HCEC 1CT (cell line): ENCODE data around the gene ARVCF.

Experiments
- DNase-seq: peaks from one replicate; pipeline ENCODE4 v3.0.0-alpha.2; 2017

The ARVCF gene

DNA sequence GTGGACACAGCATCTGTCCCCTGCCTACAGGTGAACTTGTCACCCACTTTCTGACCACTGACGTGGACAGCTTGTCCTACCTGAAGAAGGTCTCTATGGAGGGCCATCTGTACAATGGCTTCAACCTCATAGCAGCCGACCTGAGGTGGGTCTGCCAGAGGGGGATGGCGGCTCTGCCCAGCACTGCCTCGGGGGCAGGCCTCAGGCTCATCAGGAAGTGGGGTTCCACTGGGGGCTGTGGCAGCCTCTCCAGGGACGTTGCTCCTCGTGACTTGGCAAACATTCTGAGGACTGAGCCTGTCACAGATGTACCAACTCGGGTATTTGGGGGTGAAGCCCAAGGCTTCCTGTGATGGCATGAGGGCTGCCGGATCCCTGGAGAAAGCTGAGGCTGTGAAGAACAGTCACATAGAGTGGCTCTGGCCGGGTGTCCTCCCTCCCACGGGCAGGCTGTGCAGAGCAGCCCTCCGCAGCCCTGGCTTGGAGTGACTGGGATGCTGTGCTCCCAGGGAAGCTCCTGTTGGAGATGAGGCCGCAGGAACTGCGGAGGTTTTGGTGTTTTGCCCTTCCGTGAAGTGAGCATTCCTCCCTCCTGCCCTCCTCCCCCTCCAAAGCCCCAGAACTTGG, 36.9 kb upstream of the ARVCF start:
- DNase-seq: no peak

- DNase-seq: no peak
Observed at GRCh38 chr22:20052309-20053259, 36.0 kb upstream of the ARVCF start.

DNA sequence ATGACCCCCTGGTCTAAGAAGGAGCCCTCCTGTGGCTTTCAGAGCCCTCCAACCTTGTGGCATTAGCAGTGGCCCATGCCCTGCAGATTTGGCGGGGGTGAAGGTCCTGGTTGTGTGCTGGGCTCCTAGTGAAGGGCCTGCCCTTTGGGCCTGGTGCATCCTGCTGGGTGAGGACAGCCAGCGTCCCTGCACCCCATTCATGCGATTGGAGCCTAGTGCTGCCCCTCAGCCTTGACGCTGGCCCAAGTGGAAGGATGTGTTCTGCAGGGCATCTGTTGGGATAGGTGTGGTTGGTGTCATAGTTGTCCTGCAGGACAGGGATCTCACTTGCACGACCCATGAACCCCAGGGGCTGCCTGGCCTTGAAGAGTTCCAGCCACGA, 35.3 kb upstream of the ARVCF start:
- DNase-seq: no peak

GRCh38 chr22:20046730-20047129, 30.1 kb upstream of the ARVCF start:
- no peak for DNase-seq

DNA sequence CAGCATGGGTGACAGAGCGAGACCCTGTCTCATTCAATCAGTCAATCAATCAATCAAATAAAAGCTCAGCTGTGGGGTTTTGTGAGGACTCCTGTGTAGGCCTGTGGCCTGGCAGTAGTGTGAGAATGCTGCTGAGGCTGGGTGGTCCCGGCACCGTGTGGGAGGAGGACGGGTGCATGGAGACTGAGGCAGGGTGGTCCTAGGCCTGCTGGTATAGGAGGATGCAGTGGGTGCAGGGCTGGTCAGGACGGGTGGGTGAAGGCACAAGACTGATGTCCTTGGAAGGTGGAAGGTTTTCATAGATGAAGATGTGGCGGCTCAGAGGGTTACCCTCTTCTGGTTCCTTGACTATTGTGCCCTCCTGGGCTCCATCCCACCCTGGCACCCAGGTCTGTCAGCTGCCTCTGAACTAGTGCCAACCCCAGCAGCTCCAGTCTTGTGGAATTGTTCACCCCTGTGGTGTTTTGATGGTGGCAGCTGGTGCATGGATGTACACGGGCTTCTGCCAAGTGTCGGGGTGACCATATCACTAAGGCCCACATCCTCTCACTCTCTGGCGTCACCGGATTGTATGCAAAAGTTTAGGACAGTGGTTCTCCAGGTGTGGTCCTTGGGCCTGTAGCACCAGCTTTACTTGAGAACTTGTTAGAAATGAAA, 28.0 kb upstream of the ARVCF start:
- DNase-seq: no peak

- no peak for DNase-seq
Observed at GRCh38 chr22:20043997-20044342, 27.3 kb upstream of the ARVCF start.

DNA sequence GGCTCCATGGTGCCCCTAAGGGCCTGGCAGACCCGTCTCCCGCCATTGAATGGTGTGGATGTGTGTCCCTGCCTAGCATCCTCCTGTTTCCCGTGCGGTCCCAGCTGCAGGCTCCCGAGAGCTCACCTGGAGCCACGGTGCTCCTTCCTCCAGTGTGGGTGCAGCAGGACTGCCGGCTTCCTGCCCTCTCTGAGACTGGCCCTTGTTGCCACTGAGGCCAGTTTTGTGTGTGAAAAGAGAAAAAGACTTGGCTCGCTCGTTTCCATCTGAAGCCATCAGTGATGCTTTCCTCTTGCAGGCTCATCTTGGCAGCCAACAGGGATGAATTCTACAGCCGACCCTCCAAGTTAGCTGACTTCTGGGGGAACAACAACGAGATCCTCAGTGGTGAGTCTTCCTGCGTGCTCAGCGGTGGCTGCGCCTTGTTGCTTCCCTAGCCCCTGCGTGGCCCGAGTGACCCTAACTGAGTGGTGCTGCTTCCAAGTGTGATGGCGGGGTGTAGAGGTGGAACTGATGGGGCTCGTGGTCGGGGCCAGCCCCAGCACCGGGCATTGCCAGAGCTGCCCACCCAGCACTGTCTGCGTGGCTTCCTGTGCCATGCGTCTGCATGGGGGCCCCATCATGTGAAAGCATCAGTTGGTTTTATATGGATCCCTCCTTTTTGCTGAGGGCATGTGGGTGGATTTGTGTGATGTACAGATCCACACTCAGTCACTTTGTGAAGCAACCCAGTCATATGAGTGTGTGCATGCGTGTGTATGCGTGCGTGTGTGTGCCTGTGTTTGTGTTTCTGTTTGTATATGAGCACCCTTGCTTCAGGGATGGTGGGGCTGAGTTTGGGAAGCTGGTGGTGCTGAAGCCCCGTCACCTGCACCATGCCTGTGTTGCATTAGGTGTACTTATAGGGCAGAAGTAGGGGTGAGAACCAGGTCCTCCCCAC, 26.7 kb upstream of the ARVCF start:
- DNase-seq: no peak

DNA sequence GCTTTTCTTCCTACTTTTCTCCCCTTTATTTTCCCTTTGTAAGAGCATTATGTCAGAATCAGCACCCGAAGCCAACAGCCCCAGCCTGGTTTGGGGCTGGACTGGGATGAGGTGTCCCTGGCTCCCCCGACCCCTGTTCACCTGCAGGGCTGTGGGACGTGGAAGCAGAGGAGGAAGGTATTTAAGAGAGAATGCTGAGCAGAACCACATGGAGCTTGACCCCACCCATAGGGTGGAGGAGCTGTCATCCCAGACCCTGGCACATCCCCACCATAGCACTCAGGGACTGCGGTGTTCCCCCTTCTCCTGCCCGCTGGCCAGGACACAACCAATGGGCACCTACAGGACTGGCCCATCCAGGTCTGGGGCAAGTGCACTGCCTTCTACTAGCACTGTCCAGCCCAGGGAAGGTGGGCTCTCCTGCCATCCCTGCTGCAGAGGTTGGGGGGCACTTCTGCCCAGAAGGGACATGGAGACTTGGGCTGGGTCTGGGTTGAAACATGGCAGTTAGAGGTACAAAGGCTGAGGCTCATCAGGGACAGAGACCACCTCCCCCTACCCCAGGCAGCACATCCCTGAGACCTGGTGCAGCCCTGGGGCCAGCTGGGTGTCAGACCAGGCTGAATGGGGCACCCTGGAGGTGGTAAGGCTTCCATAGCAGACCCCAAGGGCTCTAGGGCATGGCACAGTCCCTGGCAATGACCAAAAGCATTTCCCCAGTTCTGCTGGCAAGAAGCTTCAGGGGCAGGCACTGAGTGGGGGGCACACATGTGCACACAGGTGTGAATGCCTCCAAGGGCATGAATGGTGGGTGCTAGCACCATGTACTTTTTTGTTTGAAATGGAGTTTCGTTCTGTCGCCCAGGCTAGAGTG, 23.9 kb upstream of the ARVCF start:
- DNase-seq: no peak

- DNase-seq: no peak
Observed at GRCh38 chr22:20039683-20040325, 23.2 kb upstream of the ARVCF start.

DNA sequence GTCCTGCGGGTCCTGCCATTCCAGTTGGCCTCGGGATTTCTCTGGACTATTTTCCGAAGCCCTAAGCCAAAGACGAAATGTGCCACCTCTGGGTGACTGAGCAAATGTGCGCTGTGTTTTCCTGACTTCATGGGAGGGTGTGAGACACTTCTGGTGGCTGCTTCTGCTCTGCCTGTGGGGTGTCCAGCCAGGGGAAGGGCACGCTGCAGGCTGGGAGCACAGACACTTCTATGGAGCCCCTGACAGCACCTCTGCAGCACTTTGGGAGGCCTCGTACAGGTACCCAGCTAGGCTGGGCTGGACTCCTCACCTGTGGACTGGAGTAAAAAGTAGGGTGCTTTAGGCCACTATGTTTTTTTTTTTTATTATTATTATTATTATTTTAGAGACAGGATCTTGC, 22.0 kb upstream of the ARVCF start:
- no peak for DNase-seq

- no peak for DNase-seq
Observed at GRCh38 chr22:20037419-20037818, 20.8 kb upstream of the ARVCF start.

GRCh38 chr22:20036535-20037392, 20.1 kb upstream of the ARVCF start:
- no peak for DNase-seq

GRCh38 chr22:20036084-20036482, 19.5 kb upstream of the ARVCF start:
- DNase-seq: no peak

GRCh38 chr22:20035375-20036083, 18.9 kb upstream of the ARVCF start:
- DNase-seq: no peak

GRCh38 chr22:20034143-20034542, 17.5 kb upstream of the ARVCF start:
- no peak for DNase-seq

DNA sequence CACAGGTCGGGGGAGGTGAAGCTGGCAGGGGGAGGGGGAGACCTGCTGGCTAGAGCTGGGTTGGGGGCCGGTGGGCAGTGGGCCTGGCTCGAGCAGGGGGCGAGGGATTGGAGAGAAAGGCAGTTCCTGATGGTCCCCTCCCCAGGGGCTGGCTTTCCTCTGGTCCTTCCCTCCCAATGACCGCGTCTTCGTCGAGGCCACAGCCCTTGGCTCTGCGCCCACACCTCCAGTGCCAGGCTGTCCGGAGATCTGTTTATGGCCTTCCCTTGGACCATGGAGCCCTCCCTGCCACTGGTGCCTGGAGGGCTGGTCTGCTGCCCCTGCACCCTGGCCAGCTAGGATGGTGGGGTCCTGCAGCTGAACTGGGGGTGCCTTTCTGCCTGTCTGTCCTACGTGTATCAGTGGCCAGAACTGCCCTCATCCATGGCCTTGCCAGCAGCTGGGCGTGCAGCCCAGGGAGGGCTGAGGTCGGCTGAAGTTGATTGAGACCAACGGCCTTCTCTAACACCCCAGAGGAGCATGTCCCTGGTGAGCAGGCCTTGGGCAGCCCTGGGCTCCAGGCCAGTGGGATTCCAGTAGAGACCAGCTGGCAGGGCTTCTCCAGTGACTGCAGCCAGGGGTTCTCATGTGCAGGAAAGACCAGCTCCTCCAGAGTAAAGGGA, 16.6 kb upstream of the ARVCF start:
- DNase-seq: no peak

DNA sequence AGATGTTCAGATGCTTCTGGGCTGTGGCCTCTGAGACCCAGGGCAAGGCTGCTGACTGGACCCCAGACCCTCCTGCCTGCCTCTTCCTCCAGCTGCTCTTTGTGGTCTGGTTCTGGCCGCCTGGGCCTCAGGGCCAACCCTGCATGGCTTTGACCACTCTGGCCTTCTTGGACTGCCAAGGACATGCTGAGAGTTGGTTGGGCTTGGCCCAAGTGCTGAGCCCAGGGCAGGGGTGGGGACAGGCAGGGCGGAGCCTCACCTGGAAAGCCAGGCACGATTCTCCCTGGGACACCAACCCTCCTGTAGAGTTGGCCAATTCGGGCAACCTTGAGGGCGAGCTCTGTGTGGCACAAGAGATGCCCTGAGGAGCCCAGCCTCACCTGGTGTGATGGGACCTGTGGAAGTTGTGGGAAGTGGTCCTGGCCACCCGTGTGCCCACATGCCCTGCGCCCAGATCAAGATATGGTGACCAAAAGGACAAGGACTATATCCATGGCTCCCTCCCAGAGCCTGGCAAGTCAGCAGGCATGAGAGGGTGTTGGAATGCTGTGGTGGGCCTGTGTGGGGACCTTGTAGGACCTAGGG, 15.9 kb upstream of the ARVCF start:
- DNase-seq: no peak

DNA sequence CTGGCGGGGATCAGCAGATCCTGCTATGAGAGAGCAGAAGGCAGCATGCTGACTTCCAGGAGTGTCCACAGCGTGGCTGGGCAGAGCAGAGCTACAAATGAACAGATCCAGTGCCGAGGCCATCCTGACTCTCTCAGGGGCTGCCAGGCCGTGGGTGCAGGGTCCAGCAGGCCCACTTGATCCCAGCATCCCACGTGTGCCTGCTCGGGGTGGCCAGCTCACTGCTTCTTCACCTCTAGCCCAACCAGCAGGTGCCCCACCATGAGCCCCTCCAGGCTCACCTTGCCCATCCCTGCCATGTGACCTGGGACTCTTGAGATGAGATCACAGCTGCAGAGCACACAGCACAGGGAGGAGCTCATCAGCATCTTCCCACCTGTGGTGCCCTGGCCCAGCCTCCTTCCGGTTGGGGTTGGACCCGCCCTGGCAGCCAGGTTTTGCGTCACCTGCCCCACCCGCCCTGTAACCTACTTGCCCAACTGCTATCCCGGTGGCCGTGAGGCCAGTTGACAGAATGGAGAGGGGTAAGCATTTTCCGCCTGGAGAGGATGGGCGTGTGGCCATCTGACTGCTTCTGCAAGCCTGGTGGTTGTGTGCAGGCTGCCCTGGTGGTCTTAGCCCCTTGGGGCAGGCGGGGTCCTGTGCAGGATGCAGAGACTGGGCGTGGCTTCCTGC, 15.2 kb upstream of the ARVCF start:
- no peak for DNase-seq
